SK-N-SH (cell line): ENCODE results near the gene TFEB. TPM values are rescaled to one million over a fixed set of nuclear protein-coding genes. Genes with fewer than 3 reads are reported as not detected.

ENCODE experiments used
- ELF1 ChIP-seq: IDR thresholded peaks from 2 replicates; pipeline ENCODE4 v1.4.0; 2012
- EZH2phosphoT487 ChIP-seq: fragments of 200-600 bp; sonication (generic); IDR thresholded peaks from 2 replicates; pipeline ENCODE4 v1.6.1; 2017; ENCODE audit warnings: low read depth, mixed run types, mild to moderate bottlenecking, antibody characterized with exemption, moderate library complexity, borderline replicate concordance
- FOSL2 ChIP-seq: IDR thresholded peaks from 2 replicates; pipeline ENCODE4 v1.4.0; 2012; ENCODE audit warnings: low read depth, mild to moderate bottlenecking, moderate library complexity, borderline replicate concordance
- GABPA ChIP-seq: IDR thresholded peaks from 2 replicates; pipeline ENCODE4 v1.4.0; 2012; ENCODE audit warnings: low read depth, mild to moderate bottlenecking
- MXI1 ChIP-seq: IDR thresholded peaks from 2 replicates; pipeline ENCODE4 v1.6.1; 2012; ENCODE audit warnings: mild to moderate bottlenecking, low read depth, low read length, improper control_type of control experiment
- NFIC ChIP-seq: IDR thresholded peaks from 2 replicates; pipeline ENCODE4 v1.4.0; 2012; ENCODE audit warnings: borderline replicate concordance
- NRF1 ChIP-seq: IDR thresholded peaks from 2 replicates; pipeline ENCODE4 v1.6.1; 2012; ENCODE audit warnings: low read depth, mild to moderate bottlenecking, low read length
- POLR2AphosphoS5 ChIP-seq: IDR thresholded peaks from 2 replicates; pipeline ENCODE4 v1.6.1; 2012; ENCODE audit warnings: low read depth, low read length
- RAD21 ChIP-seq: IDR thresholded peaks from 2 replicates; pipeline ENCODE4 v1.6.1; 2012; ENCODE audit warnings: mild to moderate bottlenecking, low read length
- RXRA ChIP-seq: IDR thresholded peaks from 2 replicates; pipeline ENCODE4 v1.4.0; 2012; ENCODE audit warnings: low read depth, mild to moderate bottlenecking, borderline replicate concordance
- YY1 ChIP-seq: IDR thresholded peaks from 2 replicates; pipeline ENCODE4 v1.4.0; 2012; ENCODE audit warnings: low read depth, mild to moderate bottlenecking
- polyA plus RNA-seq, 3 experiments: library from polyadenylated mRNA; depleted of rRNA; stranded (reverse); fragments of >200 nt; gene quantifications; 2 replicates each; pipeline ENCODE4 v1.2.3, GENCODE V29; 2012
- TF ChIP-seq, protein P1 (sequence below): IDR thresholded peaks from 2 replicates; pipeline ENCODE4 v1.6.1; 2012; ENCODE audit warnings: mild to moderate bottlenecking, low read depth, low read length, moderate library complexity
- TF ChIP-seq, protein P2 (sequence below): IDR thresholded peaks from 2 replicates; pipeline ENCODE4 v1.4.0; 2012; ENCODE audit warnings: low read depth, borderline replicate concordance
- TF ChIP-seq, protein P3 (sequence below): fragments of 150-350 bp; IDR thresholded peaks from 2 replicates; pipeline ENCODE4 v1.6.1; 2016; ENCODE audit warnings: mild to moderate bottlenecking, low read depth, low read length
- TF ChIP-seq, protein P4 (sequence below): fragments of 150-350 bp; IDR thresholded peaks from 2 replicates; pipeline ENCODE4 v1.6.1; 2017; ENCODE audit warnings: antibody characterized with exemption, low read length, low read depth, borderline replicate concordance

Gene TFEB
- polyA plus RNA-seq, 1 of the 3 experiments (the other 2 are of a cell fraction), result 6.2 TPM

DNA sequence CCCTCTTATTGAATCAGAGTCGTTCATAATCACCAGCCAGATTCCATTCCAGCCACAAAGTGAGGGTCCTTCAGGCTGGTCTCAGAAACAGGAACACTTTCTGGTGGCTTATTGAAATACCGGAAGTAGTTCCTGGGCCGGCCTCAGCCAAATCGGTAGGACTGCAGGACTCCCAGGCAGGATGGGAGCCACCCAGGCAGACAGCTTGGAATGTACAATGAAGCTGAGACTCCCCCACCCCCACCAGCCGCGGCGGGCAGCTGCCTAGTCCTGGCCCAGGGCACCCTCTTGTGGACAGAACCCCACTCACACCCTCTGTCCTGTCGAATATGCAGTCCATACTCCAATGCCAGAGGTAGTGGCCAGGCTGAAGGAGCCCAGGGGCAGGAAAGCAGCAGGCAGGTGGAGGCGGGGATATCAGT is 53.3 kb downstream of the TFEB start (continued):
- TF ChIP-seq, protein P1, sequence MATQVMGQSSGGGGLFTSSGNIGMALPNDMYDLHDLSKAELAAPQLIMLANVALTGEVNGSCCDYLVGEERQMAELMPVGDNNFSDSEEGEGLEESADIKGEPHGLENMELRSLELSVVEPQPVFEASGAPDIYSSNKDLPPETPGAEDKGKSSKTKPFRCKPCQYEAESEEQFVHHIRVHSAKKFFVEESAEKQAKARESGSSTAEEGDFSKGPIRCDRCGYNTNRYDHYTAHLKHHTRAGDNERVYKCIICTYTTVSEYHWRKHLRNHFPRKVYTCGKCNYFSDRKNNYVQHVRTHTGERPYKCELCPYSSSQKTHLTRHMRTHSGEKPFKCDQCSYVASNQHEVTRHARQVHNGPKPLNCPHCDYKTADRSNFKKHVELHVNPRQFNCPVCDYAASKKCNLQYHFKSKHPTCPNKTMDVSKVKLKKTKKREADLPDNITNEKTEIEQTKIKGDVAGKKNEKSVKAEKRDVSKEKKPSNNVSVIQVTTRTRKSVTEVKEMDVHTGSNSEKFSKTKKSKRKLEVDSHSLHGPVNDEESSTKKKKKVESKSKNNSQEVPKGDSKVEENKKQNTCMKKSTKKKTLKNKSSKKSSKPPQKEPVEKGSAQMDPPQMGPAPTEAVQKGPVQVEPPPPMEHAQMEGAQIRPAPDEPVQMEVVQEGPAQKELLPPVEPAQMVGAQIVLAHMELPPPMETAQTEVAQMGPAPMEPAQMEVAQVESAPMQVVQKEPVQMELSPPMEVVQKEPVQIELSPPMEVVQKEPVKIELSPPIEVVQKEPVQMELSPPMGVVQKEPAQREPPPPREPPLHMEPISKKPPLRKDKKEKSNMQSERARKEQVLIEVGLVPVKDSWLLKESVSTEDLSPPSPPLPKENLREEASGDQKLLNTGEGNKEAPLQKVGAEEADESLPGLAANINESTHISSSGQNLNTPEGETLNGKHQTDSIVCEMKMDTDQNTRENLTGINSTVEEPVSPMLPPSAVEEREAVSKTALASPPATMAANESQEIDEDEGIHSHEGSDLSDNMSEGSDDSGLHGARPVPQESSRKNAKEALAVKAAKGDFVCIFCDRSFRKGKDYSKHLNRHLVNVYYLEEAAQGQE, result no peak
- TF ChIP-seq RAD21, result peak; percentile 97
- TF ChIP-seq POLR2AphosphoS5, result no peak; the same call in 1 of the 2 replicates
- no peak for TF ChIP-seq EZH2phosphoT487
- TF ChIP-seq, protein P2, sequence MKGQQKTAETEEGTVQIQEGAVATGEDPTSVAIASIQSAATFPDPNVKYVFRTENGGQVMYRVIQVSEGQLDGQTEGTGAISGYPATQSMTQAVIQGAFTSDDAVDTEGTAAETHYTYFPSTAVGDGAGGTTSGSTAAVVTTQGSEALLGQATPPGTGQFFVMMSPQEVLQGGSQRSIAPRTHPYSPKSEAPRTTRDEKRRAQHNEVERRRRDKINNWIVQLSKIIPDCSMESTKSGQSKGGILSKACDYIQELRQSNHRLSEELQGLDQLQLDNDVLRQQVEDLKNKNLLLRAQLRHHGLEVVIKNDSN, result no peak
- TF ChIP-seq, protein P3, sequence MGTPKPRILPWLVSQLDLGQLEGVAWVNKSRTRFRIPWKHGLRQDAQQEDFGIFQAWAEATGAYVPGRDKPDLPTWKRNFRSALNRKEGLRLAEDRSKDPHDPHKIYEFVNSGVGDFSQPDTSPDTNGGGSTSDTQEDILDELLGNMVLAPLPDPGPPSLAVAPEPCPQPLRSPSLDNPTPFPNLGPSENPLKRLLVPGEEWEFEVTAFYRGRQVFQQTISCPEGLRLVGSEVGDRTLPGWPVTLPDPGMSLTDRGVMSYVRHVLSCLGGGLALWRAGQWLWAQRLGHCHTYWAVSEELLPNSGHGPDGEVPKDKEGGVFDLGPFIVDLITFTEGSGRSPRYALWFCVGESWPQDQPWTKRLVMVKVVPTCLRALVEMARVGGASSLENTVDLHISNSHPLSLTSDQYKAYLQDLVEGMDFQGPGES, result no peak
- TF ChIP-seq MXI1, result no peak
- no peak for TF ChIP-seq YY1
- TF ChIP-seq RXRA, result no peak
- no peak for TF ChIP-seq FOSL2
- TF ChIP-seq ELF1, result no peak
- TF ChIP-seq GABPA, result peak; percentile 52
- no peak for TF ChIP-seq NFIC
- TF ChIP-seq NRF1, result no peak
- TF ChIP-seq, protein P4, sequence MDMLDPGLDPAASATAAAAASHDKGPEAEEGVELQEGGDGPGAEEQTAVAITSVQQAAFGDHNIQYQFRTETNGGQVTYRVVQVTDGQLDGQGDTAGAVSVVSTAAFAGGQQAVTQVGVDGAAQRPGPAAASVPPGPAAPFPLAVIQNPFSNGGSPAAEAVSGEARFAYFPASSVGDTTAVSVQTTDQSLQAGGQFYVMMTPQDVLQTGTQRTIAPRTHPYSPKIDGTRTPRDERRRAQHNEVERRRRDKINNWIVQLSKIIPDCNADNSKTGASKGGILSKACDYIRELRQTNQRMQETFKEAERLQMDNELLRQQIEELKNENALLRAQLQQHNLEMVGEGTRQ, result no peak
